Esophagus squamous epithelium (tissue), 4 donors: ENCODE measurements around the gene KLHL40.

Experiments used
- CTCF ChIP-seq, 6 experiments: fragments of 450-650 bp in 4 of 6; fragments of 200-600 bp in 2 of 6; sonication (generic) in 2 of 6; IDR thresholded peaks; one replicate each; pipeline ENCODE4 v1.5.1; 2016 to 2019; ENCODE audit warnings: antibody characterized with exemption in 6 of 6, mild to moderate bottlenecking in 4 of 6, moderate library complexity in 4 of 6
- POLR2A ChIP-seq, 4 donors: fragments of 450-650 bp; IDR thresholded peaks; one replicate each; pipeline ENCODE4 v1.6.1; 2017; ENCODE audit warnings: antibody characterized with exemption in 4 of 4, mild to moderate bottlenecking in 4 of 4, moderate library complexity in 3 of 4

GRCh38 chr3:42721690-42722089 is 36.4 kb downstream of the KLHL40 start:
- no peak for TF ChIP-seq CTCF (IDR thresholded peaks at IDR 0.05)
- no peak for TF ChIP-seq POLR2A (IDR thresholded peaks at IDR 0.05)
